ENCODE measurements around the gene MOB1A.

- TF ChIP-seq CTCF (conservative IDR thresholded peaks at IDR 0.05; ENCODE audit: low read length) (no peak), EZH2phosphoT487 (IDR thresholded peaks at IDR 0.05; ENCODE audit: borderline replicate concordance, low read depth, low read length) (no peak)
These were observed 22.5 kb upstream of the MOB1A start for GRCh38 chr2:74201196-74201595.

All from OCI-LY7 (cell line).